Measurements from ENCODE around the gene SMPD3. TPM values are rescaled to one million over a fixed set of nuclear protein-coding genes. Genes with fewer than 3 reads are reported as not detected.

The SMPD3 gene
- total RNA-seq, 4 donors from 2014 or later = 51.1 to 168 (median 68.9) TPM

DNA sequence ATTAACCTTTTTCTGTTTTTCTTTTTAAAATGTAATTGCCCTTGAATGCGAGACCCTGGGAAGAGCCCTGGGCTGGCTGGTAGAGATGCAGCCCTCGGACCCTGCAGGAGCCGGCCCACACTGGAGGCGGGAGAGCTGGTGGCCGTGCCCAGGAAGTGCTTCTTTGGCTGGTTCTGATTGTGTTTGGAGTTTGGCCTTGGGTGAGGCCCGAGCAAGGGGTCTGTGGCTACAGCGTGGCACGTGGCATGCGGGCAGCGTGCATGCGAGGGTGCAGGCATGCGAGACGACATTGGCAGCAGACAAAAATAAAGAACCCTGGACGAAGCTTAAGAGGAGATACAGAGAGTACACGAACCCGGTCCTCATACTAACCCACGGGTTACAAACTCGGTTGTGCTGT lies 87.8 kb downstream of the SMPD3 start:
- peaks cover 0 to 7% (median 0%) of the 10 kb centered on the region in 4 donors for H3K36me3 ChIP-seq
- intact Hi-C loops (cut with DNase I; ENCODE audit: low total_unique reads) = no loop called here
- in situ Hi-C loops (cut with MboI; ENCODE audit: low pct_ligation_motif_present in 1 of 4, low pct_unique_long_range_greater_than_20kb in 1 of 4, low sequenced_read_pairs in 3 of 4) = no loop called here
- 78 to 89% methylated on average over 8 to 18 of the region's 18 CpGs for WGBS, 2 donors (ENCODE audit: low coverage in 1 of 2)
- H3K4me1 ChIP-seq = peaks cover 0 to 11% (median 0%) of the 10 kb centered on the region in 4 donors
- TF ChIP-seq EP300 (IDR thresholded peaks at IDR 0.05; ENCODE audit: low read depth) = no peak
- no peak for TF ChIP-seq POLR2AphosphoS5 (IDR thresholded peaks at IDR 0.05)
- TF ChIP-seq POLR2A (IDR thresholded peaks at IDR 0.05) = no peak
- TF ChIP-seq, protein P1, sequence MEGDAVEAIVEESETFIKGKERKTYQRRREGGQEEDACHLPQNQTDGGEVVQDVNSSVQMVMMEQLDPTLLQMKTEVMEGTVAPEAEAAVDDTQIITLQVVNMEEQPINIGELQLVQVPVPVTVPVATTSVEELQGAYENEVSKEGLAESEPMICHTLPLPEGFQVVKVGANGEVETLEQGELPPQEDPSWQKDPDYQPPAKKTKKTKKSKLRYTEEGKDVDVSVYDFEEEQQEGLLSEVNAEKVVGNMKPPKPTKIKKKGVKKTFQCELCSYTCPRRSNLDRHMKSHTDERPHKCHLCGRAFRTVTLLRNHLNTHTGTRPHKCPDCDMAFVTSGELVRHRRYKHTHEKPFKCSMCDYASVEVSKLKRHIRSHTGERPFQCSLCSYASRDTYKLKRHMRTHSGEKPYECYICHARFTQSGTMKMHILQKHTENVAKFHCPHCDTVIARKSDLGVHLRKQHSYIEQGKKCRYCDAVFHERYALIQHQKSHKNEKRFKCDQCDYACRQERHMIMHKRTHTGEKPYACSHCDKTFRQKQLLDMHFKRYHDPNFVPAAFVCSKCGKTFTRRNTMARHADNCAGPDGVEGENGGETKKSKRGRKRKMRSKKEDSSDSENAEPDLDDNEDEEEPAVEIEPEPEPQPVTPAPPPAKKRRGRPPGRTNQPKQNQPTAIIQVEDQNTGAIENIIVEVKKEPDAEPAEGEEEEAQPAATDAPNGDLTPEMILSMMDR (IDR thresholded peaks at IDR 0.05) = no peak
- no peaks in the 10 kb centered on the region for H3K9me3 ChIP-seq
- H3K27ac ChIP-seq = no peak overlapping the region
- H3K4me3 ChIP-seq = no peak overlapping the region
- no peak for DNase-seq
- H3K27me3 ChIP-seq = no peaks in the 10 kb centered on the region

DNA sequence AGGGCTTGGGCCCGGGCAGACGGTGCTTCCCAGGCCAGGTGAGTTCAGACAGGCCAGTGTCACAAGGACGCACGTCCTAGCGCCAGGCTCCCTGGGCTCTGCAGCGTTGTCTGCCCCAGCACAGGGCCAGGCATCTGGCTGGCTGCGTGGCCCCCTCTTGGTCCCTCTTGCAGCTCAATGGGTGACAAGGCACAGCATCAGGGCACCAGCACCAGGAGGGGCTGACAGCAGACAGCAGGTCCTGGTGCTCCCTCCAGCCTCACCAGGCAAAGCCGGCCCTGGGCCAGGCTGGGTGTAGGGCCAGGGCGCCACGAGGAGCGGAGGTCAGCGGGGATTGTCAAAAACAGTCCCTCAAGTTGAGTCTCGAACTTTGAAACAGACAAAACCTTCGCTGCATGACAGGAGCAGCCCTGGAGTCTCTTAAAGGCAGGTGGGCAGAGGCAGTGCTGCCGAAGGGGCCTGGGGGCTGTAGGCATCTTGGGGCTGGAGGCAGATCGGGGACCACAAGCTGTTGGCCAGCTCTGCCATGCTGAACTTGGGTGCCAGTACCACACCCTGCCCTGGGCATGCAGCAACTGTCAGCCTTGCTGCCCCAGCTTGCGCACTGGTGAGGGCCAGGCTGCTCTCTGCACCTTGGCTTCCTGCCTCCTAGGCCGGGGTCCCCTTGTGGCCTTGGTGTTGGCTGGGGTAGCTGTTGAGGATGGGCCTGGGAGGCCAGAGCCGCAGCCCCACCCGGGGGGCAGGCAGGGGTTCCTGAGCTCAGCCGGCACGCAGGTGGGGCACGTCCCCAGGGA lies 88.7 kb downstream of the SMPD3 start:
- Histone ChIP-seq H3K36me3 (peaks cover 0 to 13% (median 2%) of the 10 kb centered on the region in 4 donors), H3K9me3 (no peaks in the 10 kb centered on the region), H3K4me1 (peaks cover 0 to 14% (median 0%) of the 10 kb centered on the region in 4 donors), H3K4me3 (no peak overlapping the region), H3K27me3 (no peaks in the 10 kb centered on the region), H3K27ac (no peak overlapping the region)
- WGBS, 2 donors (ENCODE audit: low coverage in 1 of 2) = 91% methylated on average over 17 of the region's 23 CpGs; no CpG with 5 or more reads in 1 of the 2 donors
- intact Hi-C loops (cut with DNase I; ENCODE audit: low total_unique reads) = no loop called here
- no peak for DNase-seq
- in situ Hi-C loops (cut with MboI; ENCODE audit: low pct_ligation_motif_present in 1 of 4, low pct_unique_long_range_greater_than_20kb in 1 of 4, low sequenced_read_pairs in 3 of 4) = no loop called here
- TF ChIP-seq EP300 (IDR thresholded peaks at IDR 0.05; ENCODE audit: low read depth) = no peak
- TF ChIP-seq, protein P1 (IDR thresholded peaks at IDR 0.05) = no peak
- TF ChIP-seq POLR2AphosphoS5 (IDR thresholded peaks at IDR 0.05) = no peak
- no peak for TF ChIP-seq POLR2A (IDR thresholded peaks at IDR 0.05)

DNA sequence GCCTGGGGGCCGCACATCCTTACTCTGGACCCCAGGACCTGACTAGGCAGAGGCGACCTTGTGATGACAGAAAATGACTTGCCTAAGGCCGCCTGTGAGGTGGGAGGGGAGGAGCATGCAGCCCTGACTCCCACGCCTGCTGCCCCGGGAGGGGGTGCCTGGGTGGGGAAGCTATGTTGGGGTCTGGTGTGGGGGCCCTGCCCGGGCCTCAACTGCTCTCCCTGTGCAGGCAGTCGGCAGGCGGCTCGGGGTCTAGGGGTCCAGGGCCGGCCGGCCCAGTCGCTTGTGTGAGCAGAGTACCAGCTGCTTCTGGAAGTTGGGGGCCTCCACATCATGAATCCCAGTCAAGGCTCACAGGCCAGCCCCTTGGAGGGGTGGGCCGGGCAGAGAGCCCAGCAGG lies 89.4 kb downstream of the SMPD3 start:
- no peaks in the 10 kb centered on the region for H3K9me3 ChIP-seq
- intact Hi-C loops (cut with DNase I; ENCODE audit: low total_unique reads) (no loop called here), in situ Hi-C loops (cut with MboI; ENCODE audit: low pct_ligation_motif_present in 1 of 4, low pct_unique_long_range_greater_than_20kb in 1 of 4, low sequenced_read_pairs in 3 of 4) (no loop called here)
- WGBS, 2 donors (ENCODE audit: low coverage in 1 of 2) = 93% methylated on average over 13 of the region's 13 CpGs; no CpG with 5 or more reads in 1 of the 2 donors
- H3K27me3 ChIP-seq = no peaks in the 10 kb centered on the region
- H3K27ac ChIP-seq = no peak overlapping the region
- no peak for TF ChIP-seq EP300 (IDR thresholded peaks at IDR 0.05; ENCODE audit: low read depth)
- TF ChIP-seq POLR2A (IDR thresholded peaks at IDR 0.05) = no peak
- TF ChIP-seq, protein P1 (IDR thresholded peaks at IDR 0.05) = no peak
- TF ChIP-seq POLR2AphosphoS5 (IDR thresholded peaks at IDR 0.05) = no peak
- H3K36me3 ChIP-seq = peaks cover 0 to 14% (median 4%) of the 10 kb centered on the region in 4 donors
- H3K4me3 ChIP-seq = no peak overlapping the region
- DNase-seq = no peak
- H3K4me1 ChIP-seq = peaks cover 0 to 14% (median 0%) of the 10 kb centered on the region in 4 donors

DNA sequence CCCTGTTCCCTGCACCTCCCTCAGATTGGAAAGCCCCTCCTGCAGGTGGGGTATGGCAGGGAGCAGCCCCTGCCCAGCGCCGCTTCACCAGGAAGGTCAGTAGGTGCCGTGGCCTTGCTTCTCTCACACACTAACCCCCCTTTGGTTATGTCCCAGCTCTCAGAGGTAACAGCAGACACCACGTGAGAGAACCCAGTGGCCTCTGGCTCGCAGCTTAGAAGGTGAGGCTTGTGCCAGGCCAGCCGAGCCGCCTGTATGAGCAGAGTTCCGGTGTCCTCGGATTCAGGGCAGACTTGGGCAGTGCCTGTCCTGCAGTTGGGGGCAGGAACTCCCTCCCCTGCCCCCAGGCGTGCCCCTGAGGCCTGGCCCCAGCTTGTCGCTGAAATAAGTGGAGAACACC lies 90.4 kb downstream of the SMPD3 start:
- WGBS, 2 donors (ENCODE audit: low coverage in 1 of 2) = 86 to 94% methylated on average over 2 to 11 of the region's 11 CpGs
- H3K27me3 ChIP-seq = no peaks in the 10 kb centered on the region
- in situ Hi-C loops (cut with MboI; ENCODE audit: low pct_ligation_motif_present in 1 of 4, low pct_unique_long_range_greater_than_20kb in 1 of 4, low sequenced_read_pairs in 3 of 4) = no loop called here
- peaks cover 0 to 21% (median 7%) of the 10 kb centered on the region in 4 donors for H3K36me3 ChIP-seq
- no peak for DNase-seq
- H3K4me1 ChIP-seq = peaks cover 0 to 14% (median 0%) of the 10 kb centered on the region in 4 donors
- no peaks in the 10 kb centered on the region for H3K9me3 ChIP-seq
- no peak overlapping the region for H3K4me3 ChIP-seq
- TF ChIP-seq POLR2A (IDR thresholded peaks at IDR 0.05) (peak; percentile 24), EP300 (IDR thresholded peaks at IDR 0.05; ENCODE audit: low read depth) (no peak)
- H3K27ac ChIP-seq = no peak overlapping the region
- intact Hi-C loops (cut with DNase I; ENCODE audit: low total_unique reads) = no loop called here
